Measurements from ENCODE around the gene LRSAM1.
"Not testable (repeated sequence)": the region's sequence is repeated elsewhere in the genome, so short reads cannot be mapped to it uniquely, and the experiment has no call there.

Gene LRSAM1

DNA sequence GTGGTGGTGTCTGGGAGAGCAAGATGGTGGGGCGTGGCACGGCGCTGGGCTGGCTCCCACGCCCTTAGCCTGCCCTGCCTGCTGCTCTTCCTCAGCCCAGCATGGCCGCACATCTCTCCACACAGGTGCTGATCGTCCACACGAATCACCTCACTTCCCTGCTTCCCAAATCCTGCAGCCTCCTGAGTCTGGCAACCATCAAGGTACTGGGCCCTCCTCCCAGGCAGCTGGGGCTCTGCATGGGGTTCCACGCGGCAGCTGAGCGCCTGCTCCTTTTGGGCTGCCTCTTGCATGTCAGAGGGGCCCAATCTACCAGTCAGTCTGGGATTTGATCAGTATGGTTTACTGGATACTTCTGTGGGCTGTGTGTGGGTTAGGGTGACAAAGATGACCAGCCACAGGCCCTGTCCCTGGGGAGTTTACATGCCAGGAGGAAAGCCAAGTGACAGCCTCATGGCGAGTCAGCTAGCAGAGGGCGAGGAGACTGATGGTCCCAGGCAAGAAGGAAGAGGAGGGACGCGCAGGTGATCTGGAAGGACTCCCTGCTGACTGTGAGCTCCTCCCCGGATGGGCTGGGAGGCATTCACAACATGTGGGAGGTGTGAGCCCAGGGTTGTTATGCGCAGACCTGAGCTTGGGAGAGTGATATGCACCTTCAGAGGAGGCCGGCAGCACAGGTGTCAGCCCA, 6.0 kb downstream of the LRSAM1 start:
- no peak for DNase-seq (ENCODE audit: low spot score)

DNA sequence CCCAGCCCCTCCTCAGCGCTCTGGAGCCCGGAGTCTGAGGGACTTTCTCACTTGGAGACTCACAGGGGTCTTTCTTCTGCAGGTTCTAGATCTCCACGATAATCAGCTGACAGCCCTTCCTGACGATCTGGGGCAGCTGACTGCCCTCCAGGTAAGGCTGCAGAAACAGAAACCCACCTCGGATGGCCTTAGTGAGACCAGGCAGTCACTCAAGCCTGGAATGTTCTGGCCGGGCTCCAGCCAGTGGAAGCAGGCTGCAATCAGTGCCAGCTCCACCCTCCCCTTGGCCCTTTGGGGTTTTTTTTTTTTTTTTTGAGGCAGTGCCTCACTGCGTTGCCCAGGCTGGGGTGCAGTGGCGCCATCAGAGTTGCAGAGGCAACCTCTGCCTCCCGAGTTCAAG, 7.6 kb downstream of the LRSAM1 start:
- no peak for DNase-seq (ENCODE audit: low spot score)

GRCh38 chr9:127463382-127463781, 12.1 kb downstream of the LRSAM1 start:
- DNase-seq (ENCODE audit: low spot score), result no peak

DNA sequence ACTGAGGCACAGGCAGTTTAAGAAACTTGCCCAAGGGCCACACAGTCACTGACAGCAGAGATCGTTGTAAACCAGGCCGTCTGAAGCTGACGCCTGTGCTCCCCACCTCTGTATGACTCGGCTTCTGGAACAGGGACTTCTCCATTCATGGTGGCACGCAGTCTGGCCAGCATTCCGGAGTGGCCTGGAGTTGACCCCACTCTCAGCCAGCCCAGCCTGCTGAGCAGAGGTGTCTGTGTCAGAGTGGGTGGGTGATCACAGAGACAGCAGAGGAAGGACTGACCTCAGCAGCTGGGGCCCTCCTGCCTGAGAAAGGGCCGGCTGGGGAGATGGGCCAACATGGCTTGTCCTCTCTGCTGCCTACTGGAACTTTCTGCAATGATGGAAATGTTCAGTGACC, 12.6 kb downstream of the LRSAM1 start:
- no peak for DNase-seq (ENCODE audit: low spot score)

DNA sequence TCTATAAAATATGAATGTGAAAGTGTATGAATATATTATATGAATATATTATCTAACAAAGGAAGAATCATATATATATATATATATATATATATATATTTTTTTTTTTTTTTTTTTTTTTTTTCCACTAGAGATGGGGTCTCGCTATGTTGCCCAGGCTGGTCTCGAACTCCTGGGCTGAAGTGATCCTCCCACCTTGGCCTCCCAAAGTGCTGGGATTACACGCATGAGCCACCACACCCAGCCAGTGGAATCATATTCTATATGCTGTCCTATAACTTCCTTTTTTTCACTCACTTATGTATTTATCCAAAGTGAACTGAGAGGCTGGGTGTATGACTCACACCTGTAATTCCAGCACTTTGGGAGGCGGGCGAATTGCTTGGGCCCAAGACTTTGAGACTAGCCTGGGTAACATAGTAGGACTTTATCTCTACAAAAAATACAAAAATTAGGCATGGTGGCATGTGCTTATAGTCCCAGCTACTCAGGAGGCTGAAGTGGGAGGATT, 15.2 kb downstream of the LRSAM1 start:
- not testable (repeated sequence) for DNase-seq (ENCODE audit: low spot score)

- DNase-seq (ENCODE audit: low spot score), result no peak
These were observed 16.3 kb downstream of the LRSAM1 start for GRCh38 chr9:127467621-127468020.

GRCh38 chr9:127470662-127471061, 19.4 kb downstream of the LRSAM1 start:
- no peak for DNase-seq (ENCODE audit: low spot score)

DNA sequence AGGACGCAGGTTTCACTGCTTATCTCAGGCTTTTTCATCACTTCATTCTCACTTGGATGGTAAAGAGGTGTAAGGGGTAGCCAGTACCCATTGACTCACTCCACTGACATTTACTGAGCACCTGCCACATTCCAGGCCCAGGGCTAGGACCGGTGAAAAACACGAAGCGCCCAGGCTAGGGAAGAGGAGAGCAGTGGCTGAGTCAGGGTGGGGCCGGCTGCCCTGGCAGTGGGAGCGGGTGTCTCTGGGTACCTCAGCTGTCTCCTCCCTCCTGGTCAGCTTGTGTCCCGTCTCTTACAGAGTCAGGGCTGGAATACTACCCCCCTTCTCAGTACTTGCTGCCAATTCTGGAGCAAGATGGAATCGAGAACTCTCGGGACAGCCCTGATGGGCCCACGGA, 22.2 kb downstream of the LRSAM1 start:
- no peak for DNase-seq (ENCODE audit: low spot score)

DNA sequence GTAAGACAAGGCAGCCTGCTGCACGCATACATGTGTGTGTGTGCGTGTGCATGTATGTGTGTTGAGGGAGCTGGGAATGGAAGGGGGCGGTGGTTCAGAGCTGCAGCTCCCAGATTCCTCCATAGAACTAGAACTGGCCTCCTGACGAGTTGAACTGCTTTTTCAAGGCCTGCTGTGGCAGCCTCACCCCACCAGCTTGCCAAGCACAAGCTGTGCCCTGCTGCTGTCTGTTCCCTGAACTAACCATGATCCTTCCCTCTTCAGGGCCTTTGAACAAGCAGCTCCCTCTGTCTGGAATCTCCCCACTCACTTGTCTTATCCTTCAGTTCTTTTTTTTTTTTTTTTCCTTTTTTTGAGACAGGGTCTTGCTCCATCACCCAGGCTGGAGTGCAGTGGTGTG, 22.6 kb downstream of the LRSAM1 start:
- no peak for DNase-seq (ENCODE audit: low spot score)

- DNase-seq (ENCODE audit: low spot score), result no peak
These were observed 23.3 kb downstream of the LRSAM1 start for GRCh38 chr9:127474592-127474991.

DNA sequence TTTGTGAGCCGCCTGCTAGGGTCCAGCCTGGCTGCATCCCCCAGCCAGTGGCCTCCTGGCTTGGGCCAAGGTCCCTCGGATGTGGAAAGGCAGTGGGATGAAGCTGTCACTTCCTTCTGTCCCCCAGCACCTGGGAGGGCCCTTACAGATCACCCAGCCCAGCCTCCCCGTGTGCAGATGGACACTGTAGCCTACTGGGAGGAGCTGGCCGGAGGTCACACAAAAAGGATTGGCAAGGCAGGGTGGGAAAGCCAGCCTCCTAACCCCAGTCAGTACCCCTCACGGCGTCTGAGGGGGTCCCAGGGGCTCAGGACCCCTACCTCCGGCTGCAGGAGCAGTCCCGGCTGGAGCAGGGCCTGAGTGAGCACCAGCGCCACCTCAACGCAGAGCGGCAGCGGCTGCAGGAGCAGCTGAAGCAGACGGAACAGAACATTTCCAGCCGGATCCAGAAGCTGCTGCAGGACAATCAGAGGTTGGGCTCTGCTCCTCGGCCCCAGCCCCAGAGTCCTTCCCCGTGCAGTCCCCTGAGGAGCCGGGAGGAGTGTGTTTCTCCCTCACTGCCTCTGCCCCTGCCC, 28.3 kb downstream of the LRSAM1 start:
- no peak for DNase-seq (ENCODE audit: low spot score)

- DNase-seq (ENCODE audit: low spot score), result no peak
These were observed 31.4 kb downstream of the LRSAM1 start for GRCh38 chr9:127482662-127483061.

DNA sequence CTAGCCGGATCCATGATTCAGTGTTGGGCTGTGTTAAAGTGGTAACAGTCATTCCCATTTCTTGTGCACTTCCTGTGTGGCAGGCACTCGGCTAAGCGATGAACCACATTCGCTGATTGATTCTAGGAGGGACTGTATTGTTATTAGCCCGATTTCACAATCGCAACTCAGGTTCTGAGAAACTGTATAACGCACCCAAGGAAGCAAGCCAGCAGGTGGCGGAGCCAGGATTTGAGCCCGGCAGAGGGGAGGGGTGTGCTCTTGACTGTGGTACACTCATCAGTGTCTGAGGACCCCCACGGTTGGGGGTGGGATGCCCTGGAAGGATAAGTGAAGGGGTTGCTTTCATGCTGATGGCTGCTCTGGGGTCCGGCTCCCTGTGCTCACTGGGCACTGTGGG, 34.7 kb downstream of the LRSAM1 start:
- no peak for DNase-seq (ENCODE audit: low spot score)

GRCh38 chr9:127488946-127489345, 37.6 kb downstream of the LRSAM1 start:
- DNase-seq (ENCODE audit: low spot score), result no peak

GRCh38 chr9:127489471-127490115, 38.3 kb downstream of the LRSAM1 start:
- peak; percentile 84 for DNase-seq (ENCODE audit: low spot score)

- DNase-seq (ENCODE audit: low spot score), result no peak
These were observed 39.4 kb downstream of the LRSAM1 start for GRCh38 chr9:127490535-127491230.

- DNase-seq (ENCODE audit: low spot score), result no peak
These were observed 40.2 kb downstream of the LRSAM1 start for GRCh38 chr9:127491516-127491915.

DNA sequence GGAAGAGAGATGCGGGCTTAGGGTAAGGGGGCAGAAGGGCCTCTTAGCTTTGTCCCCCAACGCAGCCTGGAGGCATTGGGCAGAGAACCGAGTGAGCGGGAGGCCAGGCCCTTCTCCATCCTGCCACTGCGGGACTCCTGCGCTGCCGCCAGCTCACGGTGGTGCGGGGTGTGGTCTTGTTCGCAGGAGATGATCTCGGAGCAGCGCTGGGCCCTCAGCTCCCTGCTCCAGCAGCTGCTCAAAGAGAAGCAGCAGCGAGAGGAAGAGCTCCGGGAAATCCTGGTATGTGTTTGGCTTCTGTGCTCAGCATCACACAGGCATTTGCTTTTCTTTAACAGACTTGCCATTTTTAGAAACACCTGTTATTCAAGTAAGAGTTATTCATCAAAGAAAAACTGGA, 41.3 kb downstream of the LRSAM1 start:
- DNase-seq (ENCODE audit: low spot score), result no peak

- DNase-seq (ENCODE audit: low spot score), result no peak
These were observed 42.4 kb downstream of the LRSAM1 start for GRCh38 chr9:127493592-127494303.

DNA sequence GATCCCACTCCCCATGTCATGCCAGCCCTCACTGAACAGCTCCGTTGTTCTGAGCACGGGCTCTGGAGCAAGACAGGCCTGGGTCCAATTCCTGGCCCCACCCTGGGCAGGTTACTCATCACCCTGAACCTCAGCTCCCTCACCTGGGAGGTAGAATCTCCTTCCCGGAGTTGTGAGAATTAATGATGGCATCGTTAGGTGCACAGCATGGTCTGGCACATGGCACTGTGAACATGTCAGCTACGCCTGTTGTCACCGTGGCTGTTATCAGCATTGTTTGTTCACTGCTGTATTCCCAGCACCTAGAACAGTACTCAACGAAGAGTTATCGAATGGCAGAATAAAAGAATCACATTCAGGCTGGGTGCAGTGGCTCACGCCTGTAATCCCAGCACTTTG, 43.0 kb downstream of the LRSAM1 start:
- DNase-seq (ENCODE audit: low spot score), result no peak

- no peak for DNase-seq (ENCODE audit: low spot score)
These were observed 44.7 kb downstream of the LRSAM1 start for GRCh38 chr9:127495884-127496555.

DNA sequence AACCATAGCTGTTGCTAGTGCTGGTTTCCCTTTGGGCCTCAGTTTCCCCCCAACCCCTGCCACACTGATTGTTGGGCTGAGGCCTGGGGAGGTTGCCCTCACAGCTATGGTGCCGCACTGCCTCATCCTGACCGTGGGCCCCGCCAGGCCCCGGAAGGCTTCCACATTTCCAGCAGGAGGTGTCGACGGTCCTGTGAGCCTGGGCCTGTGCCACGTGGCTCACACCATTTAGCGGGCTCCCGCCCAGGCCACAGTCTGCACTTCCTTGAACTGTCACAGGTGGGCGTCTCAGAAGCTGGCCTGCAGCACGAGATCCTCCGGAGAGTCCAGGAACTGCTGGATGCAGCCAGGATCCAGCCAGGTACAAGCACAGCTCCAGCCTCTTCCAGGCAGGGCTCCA, 45.7 kb downstream of the LRSAM1 start:
- DNase-seq (ENCODE audit: low spot score), result no peak
